Measurements from ENCODE around the gene ZNF665. TPM values are rescaled to one million over a fixed set of nuclear protein-coding genes. Genes with fewer than 3 reads are reported as not detected.
A peak's percentile ranks its signal among the peaks of the same experiment; 100 is the strongest.
"Not testable (repeated sequence)": the region's sequence is repeated elsewhere in the genome, so short reads cannot be mapped to it uniquely, and the experiment has no call there.

Gene ZNF665
- 6.1 TPM for total RNA-seq

DNA sequence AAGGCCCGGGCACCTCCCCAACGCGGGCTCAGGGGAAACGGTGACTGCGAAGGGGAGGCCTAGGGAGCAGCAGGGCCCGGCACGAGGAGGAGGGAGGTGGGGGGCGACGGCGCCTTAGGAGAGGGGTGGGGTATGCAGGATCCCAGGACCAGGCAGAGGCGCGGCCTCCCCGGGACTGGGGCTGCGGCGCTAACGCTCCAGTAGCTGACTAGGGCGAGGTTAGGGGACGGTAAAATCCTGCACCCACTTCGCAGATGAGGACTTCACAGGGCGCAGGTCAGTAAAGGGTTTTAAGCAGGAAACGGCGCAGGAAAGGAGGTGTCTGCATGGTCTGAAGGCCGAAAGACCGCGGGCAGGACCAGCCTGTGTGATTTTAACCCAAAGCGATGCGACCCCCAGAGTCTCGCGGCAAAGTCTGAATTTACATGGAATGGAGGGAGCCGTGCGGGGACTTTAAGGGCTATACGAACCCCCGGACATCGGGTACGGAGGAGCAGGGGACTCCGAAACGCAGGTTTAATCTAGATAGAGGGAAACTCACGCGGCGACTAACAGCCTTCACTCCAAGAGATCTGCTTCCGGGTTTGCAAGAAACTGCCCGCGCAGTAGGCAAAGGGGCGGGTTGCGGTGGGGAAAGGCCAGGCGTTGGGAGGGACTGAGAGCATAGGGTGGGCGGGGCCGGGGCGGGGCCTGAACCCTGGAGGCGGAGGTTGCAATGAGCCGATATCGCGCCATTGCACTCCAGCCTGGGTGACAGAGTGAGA lies at the start of gene ZNF665:
Gene ZNF665 (minus strand): TSS at position 588 of the 764 bp plus-strand sequence. CDS start 10,460 bp downstream, outside the sequence.
- DNase-seq (ENCODE audit: low spot score in 2 of 2) (peak; percentile 73 to 84), FAIRE-seq (no peak)

DNA sequence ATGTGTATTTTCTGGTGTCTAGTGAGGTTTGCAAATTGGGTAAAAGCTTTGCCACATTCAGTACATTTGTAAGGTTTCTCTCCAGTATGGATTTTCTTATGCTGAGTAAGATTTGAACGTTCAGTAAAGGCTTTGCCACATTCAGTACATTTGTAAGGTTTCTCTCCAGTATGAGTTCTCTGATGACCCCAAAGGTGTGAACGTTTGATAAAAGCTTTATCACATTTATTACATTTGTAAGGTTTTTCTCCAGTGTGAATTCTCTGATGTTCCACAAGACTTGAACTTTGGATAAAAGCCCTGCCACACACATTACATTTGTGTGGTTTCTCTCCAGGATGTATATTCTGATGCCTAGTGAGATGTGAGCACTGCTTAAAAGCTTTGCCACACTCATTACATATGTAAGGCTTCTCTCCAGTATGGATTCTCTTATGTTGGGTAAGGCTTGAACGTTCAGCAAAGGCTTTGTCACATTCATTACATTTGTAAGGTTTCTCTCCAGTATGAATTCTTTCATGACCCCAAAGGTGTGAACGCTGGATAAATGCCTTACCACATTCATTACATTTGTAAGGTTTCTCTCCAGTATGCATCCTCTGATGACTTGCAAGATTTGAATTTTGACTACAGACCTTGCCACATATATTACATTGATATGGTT lies 44.1 kb upstream of the ZNF665 start:
- FAIRE-seq: no peak

GRCh38 chr19:53224606-53225005 lies 31.4 kb upstream of the ZNF665 start:
- DNase-seq (ENCODE audit: low spot score in 2 of 2) (no peak), FAIRE-seq (no peak)

More for the DNA sequence above, 44.1 kb upstream of the ZNF665 start:
- DNase-seq (ENCODE audit: low spot score in 2 of 2): no peak

DNA sequence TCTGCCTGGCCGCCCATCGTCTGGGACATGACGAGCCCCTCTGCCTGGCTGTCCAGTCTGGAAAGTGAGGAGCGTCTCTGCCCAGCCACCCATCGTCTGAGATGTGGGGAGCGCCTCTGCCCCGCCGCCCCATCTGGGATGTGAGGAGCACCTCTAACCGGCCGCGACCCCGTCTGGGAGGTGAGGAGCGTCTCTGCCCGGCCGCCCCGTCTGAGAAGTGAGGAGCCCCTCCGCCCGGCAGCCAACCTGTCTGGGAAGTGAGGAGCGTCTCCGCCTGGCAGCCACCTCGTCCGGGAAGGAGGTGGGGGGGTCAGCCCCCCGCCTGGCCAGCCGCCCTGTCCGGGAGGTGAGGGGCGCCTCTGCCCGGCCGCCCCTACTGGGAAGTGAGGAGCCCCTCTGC lies 29.6 kb upstream of the ZNF665 start:
- not testable (repeated sequence) for FAIRE-seq; DNase-seq (ENCODE audit: low spot score in 2 of 2)

- no peak for FAIRE-seq
Observed at GRCh38 chr19:53212703-53213320, 19.7 kb upstream of the ZNF665 start.

GRCh38 chr19:53211554-53211953 lies 18.4 kb upstream of the ZNF665 start:
- not testable (repeated sequence) for DNase-seq (ENCODE audit: low spot score in 2 of 2); FAIRE-seq

More at GRCh38 chr19:53212703-53213320, 19.7 kb upstream of the ZNF665 start:
- no peak for DNase-seq (ENCODE audit: low spot score in 2 of 2)

- DNase-seq (ENCODE audit: low spot score in 2 of 2): peak; percentile 92 to 100
- FAIRE-seq: no peak
Observed at GRCh38 chr19:53196777-53197396, 3.7 kb upstream of the ZNF665 start.

- peak; percentile 63 to 76 for DNase-seq (ENCODE audit: low spot score in 2 of 2)
- peak; percentile 80 for FAIRE-seq
Observed at GRCh38 chr19:53195265-53195903, 2.2 kb upstream of the ZNF665 start.

- no peak for FAIRE-seq
- no peak for DNase-seq (ENCODE audit: low spot score in 2 of 2)
Observed at GRCh38 chr19:53193535-53194222, 521 bp upstream of the ZNF665 start.

DNA sequence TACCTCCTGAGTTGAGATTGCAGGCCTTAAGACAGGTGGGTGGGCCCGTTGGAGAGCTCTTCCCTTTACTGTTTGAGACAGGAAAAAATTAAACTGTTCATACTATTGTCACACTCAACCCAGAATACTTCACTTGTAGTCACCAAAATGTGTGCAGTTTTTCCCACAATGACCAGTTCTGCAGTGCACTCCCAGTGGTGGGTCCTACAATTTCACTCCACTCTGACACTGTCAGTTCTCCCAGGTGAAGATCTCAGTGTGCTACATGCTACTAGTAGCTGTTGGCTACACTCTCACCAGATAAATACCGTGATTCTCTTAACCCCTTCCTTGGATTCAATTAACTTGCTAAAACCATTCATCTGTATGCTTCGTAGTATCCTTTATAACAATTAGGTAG lies 2.9 kb downstream of the ZNF665 start:
- no peak for FAIRE-seq
- no peak for DNase-seq (ENCODE audit: low spot score in 2 of 2)

DNA sequence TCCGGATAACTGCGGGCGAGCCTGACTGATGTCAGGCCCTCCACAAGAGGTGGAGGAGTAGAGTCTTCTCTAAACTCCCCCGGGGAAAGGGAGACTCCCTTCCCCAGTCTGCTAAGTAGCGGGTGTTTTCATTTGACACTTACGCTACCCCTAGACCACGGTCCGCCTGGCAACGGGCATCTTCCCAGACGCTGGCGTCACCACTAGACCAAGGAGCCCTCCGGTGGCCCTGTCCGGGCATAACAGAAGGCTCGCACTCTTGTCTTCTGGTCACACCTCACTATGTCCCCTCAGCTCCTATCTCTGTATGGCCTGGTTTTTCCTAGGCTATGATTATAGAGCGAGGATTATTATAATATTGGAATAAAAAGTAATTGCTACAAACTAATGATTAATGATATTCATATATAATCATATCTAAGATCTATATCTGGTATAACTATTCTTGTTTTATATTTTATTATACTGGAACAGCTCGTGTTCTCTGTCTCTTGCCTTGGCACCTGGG lies 3.4 kb downstream of the ZNF665 start:
- not testable (repeated sequence) for DNase-seq (ENCODE audit: low spot score in 2 of 2)

DNA sequence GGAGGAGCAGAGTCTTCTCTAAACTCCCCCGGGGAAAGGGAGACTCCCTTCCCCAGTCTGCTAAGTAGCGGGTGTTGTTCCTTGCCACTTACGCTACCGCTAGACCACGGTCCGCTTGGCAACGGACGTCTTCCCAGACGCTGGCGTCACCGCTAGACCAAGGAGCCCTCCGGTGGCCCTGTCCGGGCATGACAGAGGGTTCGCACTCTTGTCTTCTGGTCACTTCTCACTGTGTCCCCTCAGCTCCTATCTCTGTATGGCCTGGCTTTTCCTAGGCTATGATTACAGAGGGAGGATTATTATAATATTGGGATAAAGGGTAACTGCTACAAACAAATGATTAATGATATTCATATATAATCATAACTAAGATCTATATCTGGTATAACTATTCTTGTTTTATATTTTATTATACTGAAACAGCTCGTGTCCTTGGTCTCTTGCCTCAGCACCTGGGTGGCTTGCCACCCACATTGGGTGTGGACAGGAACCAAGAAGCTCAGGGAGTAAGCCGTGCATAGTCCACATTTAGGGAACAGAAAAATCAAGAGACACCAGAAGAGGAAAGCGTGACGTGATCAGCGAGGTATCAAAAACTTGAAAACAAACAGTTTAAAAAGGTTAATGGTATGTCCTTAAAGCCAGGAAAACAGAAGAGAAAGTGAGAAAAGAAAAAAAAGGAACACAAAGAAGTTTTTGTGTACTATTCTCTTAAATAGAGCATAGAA lies 7.8 kb downstream of the ZNF665 start:
- not testable (repeated sequence) for DNase-seq (ENCODE audit: low spot score in 2 of 2); FAIRE-seq

More for the DNA sequence above, 3.4 kb downstream of the ZNF665 start:
- FAIRE-seq: not testable (repeated sequence)

GRCh38 chr19:53183146-53183764 lies 9.9 kb downstream of the ZNF665 start:
- FAIRE-seq (no peak), DNase-seq (ENCODE audit: low spot score in 2 of 2) (no peak)

GRCh38 chr19:53182202-53182601 lies 11.0 kb downstream of the ZNF665 start:
- no peak for DNase-seq (ENCODE audit: low spot score in 2 of 2)

DNA sequence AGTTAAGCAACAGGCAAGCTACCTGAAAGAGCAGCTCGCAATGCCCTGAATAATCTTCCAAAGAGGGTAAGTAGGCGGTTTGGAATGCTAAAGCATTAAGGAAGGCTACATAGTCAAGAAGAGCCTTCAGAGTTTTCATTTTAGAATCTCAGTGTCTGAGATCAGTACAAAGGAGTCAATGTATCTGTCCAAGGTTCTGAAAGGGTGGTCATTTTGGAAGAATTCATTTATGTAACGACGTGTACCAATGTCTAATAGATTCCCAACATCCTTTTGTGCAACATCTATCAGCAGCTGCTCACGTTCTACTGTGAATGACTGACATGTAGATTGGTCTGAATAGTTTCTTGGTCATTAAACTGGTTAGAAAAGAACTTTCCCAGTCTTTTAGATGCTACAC lies 15.2 kb downstream of the ZNF665 start:
- no peak for DNase-seq (ENCODE audit: low spot score in 2 of 2)
- no peak for FAIRE-seq

More at GRCh38 chr19:53182202-53182601, 11.0 kb downstream of the ZNF665 start:
- no peak for FAIRE-seq

- FAIRE-seq: no peak
Observed at GRCh38 chr19:53172889-53173288, 20.3 kb downstream of the ZNF665 start.

DNA sequence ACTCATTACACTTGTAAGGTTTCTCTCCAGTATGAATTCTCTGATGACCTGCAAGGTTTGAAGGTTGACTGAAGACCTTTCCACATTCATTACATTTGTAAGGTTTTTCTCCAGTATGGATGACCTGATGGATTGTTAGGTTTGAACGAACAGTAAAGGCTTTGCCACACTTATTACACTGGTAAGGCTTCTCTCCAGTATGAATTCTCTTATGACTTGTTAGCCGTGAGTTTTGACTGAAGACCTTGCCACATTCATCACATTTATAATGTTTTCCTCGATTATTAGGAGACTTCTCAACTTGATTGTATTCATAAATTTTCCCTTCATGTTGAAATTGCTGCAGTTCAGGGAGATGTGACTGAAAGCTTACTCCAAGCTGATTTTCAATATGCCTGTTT lies 27.5 kb downstream of the ZNF665 start:
- no peak for FAIRE-seq
- no peak for DNase-seq (ENCODE audit: low spot score in 2 of 2)

More at GRCh38 chr19:53172889-53173288, 20.3 kb downstream of the ZNF665 start:
- DNase-seq (ENCODE audit: low spot score in 2 of 2): no peak

DNA sequence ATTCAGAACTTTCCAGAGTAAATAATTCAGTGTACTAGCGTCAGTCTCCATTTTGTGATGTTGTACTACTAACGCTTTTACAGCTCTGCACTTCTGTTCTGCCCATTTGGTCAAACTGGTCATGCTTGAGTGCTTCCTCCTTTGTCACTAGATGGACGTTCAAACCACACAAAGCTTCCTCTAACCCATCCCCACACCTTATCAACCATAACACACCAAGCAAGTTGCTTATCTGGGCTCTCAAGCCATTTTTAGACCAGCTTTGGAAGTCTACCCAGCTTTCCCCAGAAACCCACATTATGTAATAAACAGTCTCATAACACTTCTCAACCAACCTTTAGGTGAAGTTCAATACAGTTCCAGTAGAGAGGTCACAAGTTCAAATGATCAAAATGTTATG lies 32.0 kb downstream of the ZNF665 start:
- no peak for FAIRE-seq
- DNase-seq (ENCODE audit: low spot score in 2 of 2): no peak
